Thyroid gland (tissue), 4 donors: ENCODE measurements around the gene NOX5. TPM values are rescaled to one million over a fixed set of nuclear protein-coding genes. Genes with fewer than 3 reads are reported as not detected.
"Not testable (repeated sequence)": the region's sequence is repeated elsewhere in the genome, so short reads cannot be mapped to it uniquely, and the experiment has no call there.

Source experiments
- DNase-seq, 2 donors: peaks; one replicate each; pipeline ENCODE4 v3.0.0-alpha.2; 2019
- H3K27ac ChIP-seq, 3 donors: fragments of 200-600 bp; sonication (generic); 1 replicate in 2 of 3; 2 replicates in 1 of 3; pipeline ENCODE4 v1.5.1; 2016 to 2019; ENCODE audit warnings: mild to moderate bottlenecking in 1 of 3, moderate library complexity in 1 of 3
- H3K27me3 ChIP-seq: fragments of 200-600 bp; sonication (generic); one replicate; pipeline ENCODE4 v1.5.1; 2019
- H3K36me3 ChIP-seq, 2 donors: fragments of 200-600 bp; sonication (generic); one replicate each; pipeline ENCODE4 v1.5.1; 2016 to 2019
- H3K4me1 ChIP-seq, 2 donors: fragments of 200-600 bp; sonication (generic); one replicate each; pipeline ENCODE4 v1.5.1; 2017 to 2019
- H3K4me3 ChIP-seq, 3 donors: fragments of 200-600 bp; sonication (generic); replicated peaks in 1 of 3; 1 replicate in 2 of 3; 2 replicates in 1 of 3; pipeline ENCODE4 v1.5.1; 2016; ENCODE audit warnings: mild to moderate bottlenecking in 1 of 3
- H3K9me3 ChIP-seq: fragments of 200-600 bp; sonication (generic); one replicate; pipeline ENCODE4 v1.5.1; 2017
- POLR2A ChIP-seq, 2 donors: fragments of 450-650 bp; IDR thresholded peaks; one replicate each; pipeline ENCODE4 v1.6.1; 2017; ENCODE audit warnings: antibody characterized with exemption in 2 of 2, mild to moderate bottlenecking in 2 of 2, moderate library complexity in 1 of 2
- WGBS, 2 donors: methylation state at CpG; one replicate each; pipeline ENCODE4 v1.1.5; 2017; 5-methylcytosine and 5-hydroxymethylcytosine counted together
- intact Hi-C: fragments of 100-400 bp; cut with DNase I; formaldehyde crosslinking; loops from one replicate; pipeline ENCODE4 v1.15.1; 2023
- total RNA-seq, 4 donors: library from RNA; depleted of rRNA; stranded (reverse); fragments of >200 nt; gene quantifications; one replicate each; pipeline ENCODE4 v1.2.3, GENCODE V29; 2016
- TF ChIP-seq, protein P1 (sequence below), 6 experiments: fragments of 200-600 bp in 3 of 6; fragments of 450-650 bp in 3 of 6; sonication (generic) in 3 of 6; IDR thresholded peaks; one replicate each; pipeline ENCODE4 v1.5.1; 2016 to 2019; ENCODE audit warnings: antibody characterized with exemption in 6 of 6, mild to moderate bottlenecking in 2 of 6, inconsistent platforms in 1 of 6, moderate library complexity in 1 of 6

The NOX5 gene
- total RNA-seq, 4 donors from 2014 or later, result 0.22 to 0.88 (median 0.50) TPM

DNA sequence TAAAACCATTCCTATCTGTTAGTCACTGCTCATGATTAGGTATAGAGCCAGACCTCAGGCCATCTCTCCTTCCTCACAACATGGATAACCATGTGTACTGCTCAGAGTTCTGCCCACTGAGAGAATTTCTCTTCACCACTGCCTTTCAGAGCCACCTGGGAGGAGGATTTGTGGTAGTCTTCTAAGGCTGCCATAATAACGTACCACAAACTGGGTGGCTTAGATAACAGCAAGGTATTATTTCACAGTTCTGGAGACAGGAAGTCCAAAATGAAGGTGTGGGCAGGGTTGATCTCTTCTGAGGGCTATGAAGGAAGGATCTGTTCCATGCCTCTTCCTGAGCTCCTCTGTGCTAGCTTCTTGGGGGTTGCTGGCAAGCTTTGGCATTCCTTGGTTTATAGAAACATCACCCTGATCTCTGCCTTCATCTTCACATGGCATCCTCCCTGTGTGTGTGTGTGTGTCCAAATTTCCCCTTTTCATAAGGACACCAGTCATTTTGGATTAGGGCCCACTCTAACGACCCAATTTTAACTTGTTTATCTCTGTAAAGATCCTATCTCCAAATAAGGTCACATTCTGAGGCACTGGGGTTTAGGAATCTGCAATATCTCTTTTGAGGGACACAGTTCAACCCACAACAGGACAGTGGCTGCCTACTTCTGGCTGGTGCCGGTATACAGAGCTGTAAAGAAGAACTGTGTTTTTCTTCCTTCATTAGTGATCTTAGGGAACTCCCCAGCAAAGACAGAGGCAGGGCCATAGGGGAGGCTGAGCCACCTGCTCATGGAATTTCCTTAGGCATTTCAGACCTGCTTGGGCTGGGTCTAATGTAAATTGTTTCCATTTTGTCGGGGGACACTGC is 42.1 kb upstream of the NOX5 start:
- no peaks in the 10 kb centered on the region for H3K36me3 ChIP-seq
- H3K4me3 ChIP-seq, result no peak overlapping the region
- DNase-seq, result no peak
- H3K4me1 ChIP-seq, result no peaks in the 10 kb centered on the region
- H3K9me3 ChIP-seq, result no peaks in the 10 kb centered on the region
- H3K27me3 ChIP-seq, result no peaks in the 10 kb centered on the region
- intact Hi-C loops, result no loop called here
- TF ChIP-seq POLR2A (IDR thresholded peaks at IDR 0.05), result no peak
- TF ChIP-seq, protein P1, sequence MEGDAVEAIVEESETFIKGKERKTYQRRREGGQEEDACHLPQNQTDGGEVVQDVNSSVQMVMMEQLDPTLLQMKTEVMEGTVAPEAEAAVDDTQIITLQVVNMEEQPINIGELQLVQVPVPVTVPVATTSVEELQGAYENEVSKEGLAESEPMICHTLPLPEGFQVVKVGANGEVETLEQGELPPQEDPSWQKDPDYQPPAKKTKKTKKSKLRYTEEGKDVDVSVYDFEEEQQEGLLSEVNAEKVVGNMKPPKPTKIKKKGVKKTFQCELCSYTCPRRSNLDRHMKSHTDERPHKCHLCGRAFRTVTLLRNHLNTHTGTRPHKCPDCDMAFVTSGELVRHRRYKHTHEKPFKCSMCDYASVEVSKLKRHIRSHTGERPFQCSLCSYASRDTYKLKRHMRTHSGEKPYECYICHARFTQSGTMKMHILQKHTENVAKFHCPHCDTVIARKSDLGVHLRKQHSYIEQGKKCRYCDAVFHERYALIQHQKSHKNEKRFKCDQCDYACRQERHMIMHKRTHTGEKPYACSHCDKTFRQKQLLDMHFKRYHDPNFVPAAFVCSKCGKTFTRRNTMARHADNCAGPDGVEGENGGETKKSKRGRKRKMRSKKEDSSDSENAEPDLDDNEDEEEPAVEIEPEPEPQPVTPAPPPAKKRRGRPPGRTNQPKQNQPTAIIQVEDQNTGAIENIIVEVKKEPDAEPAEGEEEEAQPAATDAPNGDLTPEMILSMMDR (IDR thresholded peaks at IDR 0.05), result no peak
- no peak overlapping the region for H3K27ac ChIP-seq
- WGBS, 2 donors, result 61 to 75% methylated on average over 4 of the region's 4 CpGs

DNA sequence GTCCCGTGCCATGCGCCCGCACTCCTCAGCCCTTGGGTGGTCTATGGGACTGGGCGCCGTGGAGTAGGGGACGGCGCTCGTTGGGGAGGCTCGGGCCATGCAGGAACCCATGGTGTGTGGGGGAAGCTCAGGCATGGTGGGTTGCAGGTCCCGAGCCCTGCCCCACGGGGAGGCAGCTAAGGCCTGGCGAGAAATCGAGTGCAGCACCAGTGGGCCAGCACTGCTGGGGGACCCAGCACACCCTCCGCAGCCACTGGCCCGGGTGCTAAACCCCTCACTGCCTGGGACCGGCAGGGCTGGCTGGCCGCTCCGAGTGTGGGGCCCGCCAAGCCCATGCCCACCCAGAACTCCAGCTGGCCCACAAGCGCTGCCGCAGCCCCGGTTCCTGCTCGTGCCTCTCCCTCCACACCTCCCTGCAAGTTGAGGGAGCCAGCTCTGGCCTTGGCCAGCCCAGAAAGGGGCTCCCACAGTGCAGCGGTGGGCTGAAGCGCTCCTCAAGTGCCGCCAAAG is 38.8 kb upstream of the NOX5 start:
- DNase-seq, H3K27ac ChIP-seq, H3K4me3 ChIP-seq, H3K4me1 ChIP-seq, H3K27me3 ChIP-seq, H3K9me3 ChIP-seq, H3K36me3 ChIP-seq, intact Hi-C loops: not testable (repeated sequence)
- 98% methylated on average over 16 of the region's 26 CpGs; no CpG with 5 or more reads in 1 of the 2 donors for WGBS, 2 donors

DNA sequence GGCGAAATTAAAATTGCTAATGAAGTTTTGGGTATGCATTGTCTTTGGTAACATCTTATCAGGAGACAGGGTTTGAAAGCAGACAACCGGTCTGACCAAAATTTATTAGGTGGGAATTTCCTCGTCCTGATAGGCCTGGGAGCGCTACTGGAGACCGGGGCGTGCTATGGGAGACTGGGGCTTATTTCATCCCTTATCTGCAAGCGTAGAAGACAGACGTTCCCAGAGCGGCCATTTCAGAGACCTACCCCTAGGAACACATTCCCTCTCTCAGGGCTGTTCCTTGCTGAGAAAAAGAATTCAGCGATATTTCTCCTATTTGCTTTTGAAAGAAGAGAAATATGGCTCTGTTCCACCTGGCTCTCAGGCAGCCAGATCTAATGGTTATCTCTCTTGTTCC is 37.1 kb upstream of the NOX5 start:
- H3K27ac ChIP-seq, DNase-seq, intact Hi-C loops, H3K4me3 ChIP-seq, H3K4me1 ChIP-seq, H3K9me3 ChIP-seq, H3K36me3 ChIP-seq, H3K27me3 ChIP-seq: not testable (repeated sequence)
- WGBS, 2 donors, result 91 to 93% methylated on average over 10 of the region's 10 CpGs

DNA sequence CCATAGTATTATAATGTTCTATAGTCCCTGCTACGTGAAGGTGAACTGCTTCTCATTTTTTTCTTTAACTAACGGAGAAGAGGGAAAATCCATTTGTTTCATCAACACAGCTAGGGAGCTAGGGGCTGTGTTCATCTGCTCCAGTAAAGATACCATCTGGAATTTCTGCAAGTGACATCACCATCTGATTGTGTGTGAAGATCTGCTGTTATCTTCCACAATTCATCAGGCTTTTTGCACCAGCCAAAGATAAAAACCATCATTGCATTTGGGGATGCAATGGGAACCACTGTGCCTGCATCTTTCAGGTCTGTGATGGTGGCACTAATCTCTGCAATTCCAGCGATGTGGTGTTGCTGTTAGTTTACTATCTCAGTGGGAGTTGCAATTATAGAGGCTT is 35.5 kb upstream of the NOX5 start:
- Histone ChIP-seq H3K36me3 (no peaks in the 10 kb centered on the region), H3K27me3 (no peaks in the 10 kb centered on the region), H3K4me3 (no peak overlapping the region), H3K9me3 (no peaks in the 10 kb centered on the region), H3K4me1 (peaks cover 3 to 5% of the 10 kb centered on the region in 2 donors), H3K27ac (no peak overlapping the region)
- intact Hi-C loops, result no loop called here
- 82 to 84% methylated on average over 3 of the region's 3 CpGs for WGBS, 2 donors
- no peak for DNase-seq
- TF ChIP-seq, protein P1 (IDR thresholded peaks at IDR 0.05), result no peak
- no peak for TF ChIP-seq POLR2A (IDR thresholded peaks at IDR 0.05)

DNA sequence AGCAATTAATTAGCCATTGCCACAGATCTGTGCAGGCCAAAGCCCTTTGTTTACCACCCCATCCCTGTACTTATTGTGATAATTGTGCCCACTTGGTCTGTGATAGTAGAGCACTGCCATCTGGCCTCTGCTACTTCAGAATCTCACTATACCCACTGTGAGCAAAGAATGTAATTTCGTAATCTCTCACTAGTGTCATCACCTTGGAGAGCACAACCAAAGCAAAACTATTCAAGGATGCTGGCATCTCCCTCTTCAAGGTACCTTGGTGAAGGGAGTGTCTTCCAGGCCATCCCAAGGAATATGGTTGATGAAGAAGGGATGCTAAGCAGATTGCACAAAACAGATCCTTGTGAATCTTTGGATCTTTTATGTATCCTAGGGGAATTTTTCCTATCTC is 34.7 kb upstream of the NOX5 start:
- intact Hi-C loops, result no loop called here
- DNase-seq, result no peak
- Histone ChIP-seq H3K36me3 (no peaks in the 10 kb centered on the region), H3K27me3 (no peaks in the 10 kb centered on the region), H3K4me3 (no peak overlapping the region), H3K9me3 (no peaks in the 10 kb centered on the region), H3K27ac (no peak overlapping the region), H3K4me1 (peaks cover 9 to 10% of the 10 kb centered on the region in 2 donors)
- TF ChIP-seq, protein P1 (IDR thresholded peaks at IDR 0.05), result no peak
- no peak for TF ChIP-seq POLR2A (IDR thresholded peaks at IDR 0.05)
- WGBS, 2 donors, result 92 to 97% methylated on average over 1 of the region's 1 CpG

DNA sequence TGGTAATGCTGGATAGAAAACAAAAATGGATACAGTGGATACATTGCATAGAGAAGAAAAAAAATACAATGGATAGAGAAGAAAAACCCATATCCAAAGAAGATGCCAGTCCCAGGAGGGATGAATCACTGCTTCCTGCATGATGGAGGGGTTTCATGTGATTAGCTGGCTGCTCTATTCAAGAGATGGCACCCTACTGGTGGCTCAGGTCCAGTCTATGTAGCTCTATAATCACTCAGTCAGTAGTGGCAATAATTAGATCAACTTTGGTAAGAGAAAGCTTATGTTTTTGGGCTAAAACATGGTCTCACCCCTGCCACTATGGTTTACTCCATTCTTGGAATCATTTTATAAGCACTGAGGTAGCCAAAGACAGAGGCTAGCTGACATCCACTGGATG is 33.7 kb upstream of the NOX5 start:
- Histone ChIP-seq H3K9me3 (no peaks in the 10 kb centered on the region), H3K27ac (no peak overlapping the region), H3K27me3 (no peaks in the 10 kb centered on the region), H3K4me3 (no peak overlapping the region), H3K36me3 (no peaks in the 10 kb centered on the region), H3K4me1 (peaks cover 9 to 10% of the 10 kb centered on the region in 2 donors)
- no peak for TF ChIP-seq POLR2A (IDR thresholded peaks at IDR 0.05)
- TF ChIP-seq, protein P1 (IDR thresholded peaks at IDR 0.05), result no peak
- DNase-seq, result no peak
- intact Hi-C loops, result no loop called here
